CD14-positive monocyte (primary cell): Measurements from ENCODE around the gene FOXL2NB. TPM values are rescaled to one million over a fixed set of nuclear protein-coding genes. Genes with fewer than 3 reads are reported as not detected.
A peak's percentile ranks its signal among the peaks of the same experiment; 100 is the strongest.

Source experiments
- DNase-seq, 3 donors: peaks; one replicate each; pipeline ENCODE4 v3.0.0-alpha.2; 2011 to 2022
- H2AFZ ChIP-seq: 2 replicates; pipeline ENCODE4 v1.6.0; 2012; ENCODE audit warnings: mild to moderate bottlenecking, low read depth, low read length, inconsistent platforms; ENCODE audit not compliant: insufficient read depth, poor library complexity, severe bottlenecking
- H3K27ac ChIP-seq, 2 donors: 1 replicate in 1 of 2; 2 replicates in 1 of 2; pipeline ENCODE4 v1.5.1; 2012 to 2013; ENCODE audit warnings: low read length in 2 of 2, control low read depth in 1 of 2, inconsistent platforms in 1 of 2, low read depth in 1 of 2, mild to moderate bottlenecking in 1 of 2
- H3K27me3 ChIP-seq, 2 donors: one replicate each; pipeline versions ENCODE4 v1.6.0 to v1.6.1; 2011 to 2013; ENCODE audit warnings: low read length in 2 of 2; ENCODE audit not compliant: control insufficient read depth in 2 of 2, insufficient read depth in 2 of 2
- H3K36me3 ChIP-seq, 2 donors: replicated peaks in 1 of 2; 1 replicate in 1 of 2; 2 replicates in 1 of 2; pipeline versions ENCODE4 v1.5.1 to v1.6.1; 2012 to 2013; ENCODE audit warnings: low read length in 2 of 2, control low read depth in 1 of 2, inconsistent platforms in 1 of 2, mild to moderate bottlenecking in 1 of 2; ENCODE audit not compliant: insufficient read depth in 2 of 2, control insufficient read depth in 1 of 2
- H3K4me1 ChIP-seq, 2 donors: 1 replicate in 1 of 2; 2 replicates in 1 of 2; pipeline versions ENCODE4 v1.5.1 to v1.6.1; 2012 to 2013; ENCODE audit warnings: low read length in 2 of 2, control low read depth in 1 of 2, inconsistent platforms in 1 of 2, mild to moderate bottlenecking in 1 of 2, moderate library complexity in 1 of 2; ENCODE audit not compliant: insufficient read depth in 2 of 2, control insufficient read depth in 1 of 2
- H3K4me2 ChIP-seq: replicated peaks from 2 replicates; pipeline ENCODE3; 2012; ENCODE audit warnings: low read length, moderate library complexity, mild to moderate bottlenecking; ENCODE audit not compliant: poor library complexity, severe bottlenecking; ENCODE audit errors: extremely low read depth
- H3K4me3 ChIP-seq, 3 experiments: fragments of 200-600 bp in 1 of 3; sonication (generic) in 1 of 3; replicated peaks in 1 of 3; 1 replicate in 2 of 3; 2 replicates in 1 of 3; pipeline ENCODE4 v1.5.1; 2011 to 2013; ENCODE audit warnings: low read length in 3 of 3, mild to moderate bottlenecking in 3 of 3, control low read depth in 2 of 3, low read depth in 2 of 3, inconsistent platforms in 1 of 3, moderate library complexity in 1 of 3
- H3K79me2 ChIP-seq: 2 replicates; pipeline ENCODE4 v1.6.0; 2012; ENCODE audit warnings: mild to moderate bottlenecking, control low read depth, inconsistent platforms, low read length, moderate library complexity; ENCODE audit not compliant: insufficient read depth
- H3K9ac ChIP-seq: 2 replicates; pipeline ENCODE4 v1.6.0; 2017; ENCODE audit warnings: low read length, mild to moderate bottlenecking; ENCODE audit not compliant: insufficient read depth, poor library complexity, severe bottlenecking
- H3K9me3 ChIP-seq, 2 donors: replicated peaks in 1 of 2; 1 replicate in 1 of 2; 2 replicates in 1 of 2; pipeline versions ENCODE4 v1.5.1 to v1.6.1; 2012 to 2013; ENCODE audit warnings: low read length in 2 of 2, control low read depth in 1 of 2; ENCODE audit not compliant: control insufficient read depth in 1 of 2, insufficient read depth in 1 of 2
- H4K20me1 ChIP-seq: 2 replicates; pipeline ENCODE4 v1.6.0; 2012; ENCODE audit warnings: mild to moderate bottlenecking, low read length, control low read depth, moderate library complexity; ENCODE audit not compliant: insufficient read depth
- H3K27ac Mint-ChIP-seq, 7 donors: one replicate each; pipeline ENCODE4 v1.8.0; 2020; ENCODE audit warnings: mild to moderate bottlenecking in 7 of 7, mixed read lengths in 7 of 7, moderate library complexity in 6 of 7, inconsistent platforms in 2 of 7
- H3K27me3 Mint-ChIP-seq, 3 donors: one replicate each; pipeline ENCODE4 v1.8.0; 2021 to 2022; ENCODE audit warnings: low read depth in 3 of 3, mild to moderate bottlenecking in 3 of 3, mixed read lengths in 3 of 3, moderate library complexity in 3 of 3, inconsistent platforms in 1 of 3
- H3K36me3 Mint-ChIP-seq, 2 donors: one replicate each; pipeline ENCODE4 v1.8.0; 2020; ENCODE audit warnings: mixed read lengths in 2 of 2, inconsistent platforms in 1 of 2, mild to moderate bottlenecking in 1 of 2
- H3K4me1 Mint-ChIP-seq: one replicate; pipeline ENCODE4 v1.8.0; 2020; ENCODE audit warnings: mild to moderate bottlenecking, mixed read lengths
- H3K4me3 Mint-ChIP-seq, 2 donors: one replicate each; pipeline ENCODE4 v1.8.0; 2020; ENCODE audit warnings: mild to moderate bottlenecking in 2 of 2, mixed read lengths in 2 of 2, moderate library complexity in 1 of 2
- H3K9me3 Mint-ChIP-seq, 7 donors: one replicate each; pipeline ENCODE4 v1.8.0; 2020 to 2022; ENCODE audit warnings: mixed read lengths in 7 of 7, mild to moderate bottlenecking in 6 of 7, moderate library complexity in 6 of 7, inconsistent platforms in 2 of 7
- CTCF ChIP-seq: fragments of 200-600 bp; IDR thresholded peaks from one replicate; pipeline ENCODE4 v1.8.0; 2022; ENCODE audit warnings: antibody characterized with exemption, mild to moderate bottlenecking
- WGBS: methylation state at CpG from one replicate; pipeline ENCODE4 v1.1.5; 2013; ENCODE audit warnings: missing lambda C conversion rate; ENCODE audit not compliant: insufficient coverage; 5-methylcytosine and 5-hydroxymethylcytosine counted together
- intact Hi-C, 2 donors: fragments of 100-400 bp; cut with micrococcal nuclease; formaldehyde crosslinking; loops; one replicate each; pipeline versions ENCODE4 v1.15.0 to v1.15.1; 2023
- polyA plus RNA-seq, 3 donors: library from polyadenylated mRNA; depleted of rRNA in 1 of 3; unstranded in 2 of 3; stranded (reverse) in 1 of 3; fragments of 300-500 nt in 2 of 3; fragments of >200 nt in 1 of 3; fragmentation: Illumina TruSeq in 2 of 3; gene quantifications; 1 replicate in 2 of 3; 2 replicates in 1 of 3; pipeline ENCODE4 v1.2.3, GENCODE V29; 2012 to 2021

The FOXL2NB gene
- polyA plus RNA-seq, 3 donors: not detected

GRCh38 chr3:138972941-138973340, 25.9 kb downstream of the FOXL2NB start:
- H3K4me1 Mint-ChIP-seq: no peaks in the 10 kb centered on the region
- WGBS: 91% methylated on average over 4 of the region's 5 CpGs
- Histone ChIP-seq H3K9ac (no peak overlapping the region), H3K27ac (no peak overlapping the region), H3K36me3 (no peaks in the 10 kb centered on the region), H3K9me3 (no peaks in the 10 kb centered on the region), H3K4me2 (no peak overlapping the region), H2AFZ (no peak overlapping the region), H4K20me1 (no peaks in the 10 kb centered on the region), H3K4me1 (no peaks in the 10 kb centered on the region), H3K27me3 (peaks cover 0 to 6% of the 10 kb centered on the region in 2 donors), H3K79me2 (no peaks in the 10 kb centered on the region), H3K4me3 (no peak overlapping the region)
- DNase-seq: no peak
- peaks cover 0 to 2% (median 0%) of the 10 kb centered on the region in 7 donors for H3K9me3 Mint-ChIP-seq
- peaks cover 11 to 26% (median 14%) of the 10 kb centered on the region in 3 donors for H3K27me3 Mint-ChIP-seq
- intact Hi-C loops: no loop called here
- H3K27ac Mint-ChIP-seq: peak overlapping the region in 1 of 7 donors; percentile 3
- no peak for TF ChIP-seq CTCF
- no peaks in the 10 kb centered on the region for H3K36me3 Mint-ChIP-seq
- H3K4me3 Mint-ChIP-seq: no peak overlapping the region

- Mint-ChIP-seq H3K27ac (peak overlapping the region in 1 of 7 donors; percentile 49), H3K4me1 (no peaks in the 10 kb centered on the region), H3K4me3 (no peak overlapping the region), H3K27me3 (peaks cover 6 to 24% (median 9%) of the 10 kb centered on the region in 3 donors), H3K9me3 (peaks cover 0 to 2% (median 0%) of the 10 kb centered on the region in 7 donors), H3K36me3 (no peaks in the 10 kb centered on the region)
- DNase-seq: no peak
- no peaks in the 10 kb centered on the region for H3K9me3 ChIP-seq
- no peak overlapping the region for H2AFZ ChIP-seq
- no peak overlapping the region for H3K4me3 ChIP-seq
- no peaks in the 10 kb centered on the region for H3K79me2 ChIP-seq
- H3K9ac ChIP-seq: no peak overlapping the region
- no peak for TF ChIP-seq CTCF
- H3K4me1 ChIP-seq: no peaks in the 10 kb centered on the region
- no peaks in the 10 kb centered on the region for H3K36me3 ChIP-seq
- H3K27ac ChIP-seq: no peak overlapping the region
- no peak overlapping the region for H3K4me2 ChIP-seq
- intact Hi-C loops: no loop called here
- H4K20me1 ChIP-seq: no peaks in the 10 kb centered on the region
- peaks cover 0 to 2% of the 10 kb centered on the region in 2 donors for H3K27me3 ChIP-seq
- 78% methylated on average over 5 of the region's 5 CpGs for WGBS
Observed at GRCh38 chr3:138974462-138974861, 27.4 kb downstream of the FOXL2NB start.
